ENCODE data around the gene PNPLA1. TPM values are rescaled to one million over a fixed set of nuclear protein-coding genes. Genes with fewer than 3 reads are reported as not detected.

PNPLA1 gene
- total RNA-seq, 1 experiment from 2014 or later, result not detected

DNA sequence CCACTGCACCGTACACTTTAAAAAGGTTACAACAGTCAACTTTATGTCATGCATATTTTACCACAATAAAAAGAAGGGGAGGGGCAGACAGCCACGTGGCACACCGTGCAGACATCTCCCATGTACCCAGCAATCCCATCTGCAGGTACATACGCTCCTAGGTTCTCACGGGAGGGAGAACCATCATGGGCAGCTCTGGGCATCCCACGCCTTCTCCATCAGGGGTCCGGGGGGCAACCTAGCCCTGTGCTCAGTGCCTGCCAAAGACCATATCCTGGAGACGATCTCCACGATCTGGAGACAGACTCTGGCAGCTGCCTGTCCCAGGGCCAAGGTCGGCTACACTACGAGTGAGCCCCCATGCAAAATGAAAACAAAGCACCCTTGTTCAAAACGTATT is 69.3 kb downstream of the PNPLA1 start:
- in situ Hi-C loops (cut with HindIII; ENCODE audit: low pct_unique_long_range_greater_than_20kb, low sequenced_read_pairs), result no loop called here
- DNase-seq (ENCODE audit: low read depth, low spot score), result no peak

GRCh38 chr6:36340306-36340617 is 70.4 kb downstream of the PNPLA1 start:
- in situ Hi-C loops (cut with HindIII; ENCODE audit: low pct_unique_long_range_greater_than_20kb, low sequenced_read_pairs), result no loop called here
- no peak for DNase-seq (ENCODE audit: low read depth, low spot score)

- peak; percentile 63 for DNase-seq (ENCODE audit: low read depth, low spot score)
- in situ Hi-C loops (cut with HindIII; ENCODE audit: low pct_unique_long_range_greater_than_20kb, low sequenced_read_pairs), result no loop called here
These were observed 71.0 kb downstream of the PNPLA1 start for GRCh38 chr6:36340618-36341454.

- DNase-seq (ENCODE audit: low read depth, low spot score), result no peak
- in situ Hi-C loops (cut with HindIII; ENCODE audit: low pct_unique_long_range_greater_than_20kb, low sequenced_read_pairs), result no loop called here
These were observed 73.3 kb downstream of the PNPLA1 start for GRCh38 chr6:36343109-36343680.

DNA sequence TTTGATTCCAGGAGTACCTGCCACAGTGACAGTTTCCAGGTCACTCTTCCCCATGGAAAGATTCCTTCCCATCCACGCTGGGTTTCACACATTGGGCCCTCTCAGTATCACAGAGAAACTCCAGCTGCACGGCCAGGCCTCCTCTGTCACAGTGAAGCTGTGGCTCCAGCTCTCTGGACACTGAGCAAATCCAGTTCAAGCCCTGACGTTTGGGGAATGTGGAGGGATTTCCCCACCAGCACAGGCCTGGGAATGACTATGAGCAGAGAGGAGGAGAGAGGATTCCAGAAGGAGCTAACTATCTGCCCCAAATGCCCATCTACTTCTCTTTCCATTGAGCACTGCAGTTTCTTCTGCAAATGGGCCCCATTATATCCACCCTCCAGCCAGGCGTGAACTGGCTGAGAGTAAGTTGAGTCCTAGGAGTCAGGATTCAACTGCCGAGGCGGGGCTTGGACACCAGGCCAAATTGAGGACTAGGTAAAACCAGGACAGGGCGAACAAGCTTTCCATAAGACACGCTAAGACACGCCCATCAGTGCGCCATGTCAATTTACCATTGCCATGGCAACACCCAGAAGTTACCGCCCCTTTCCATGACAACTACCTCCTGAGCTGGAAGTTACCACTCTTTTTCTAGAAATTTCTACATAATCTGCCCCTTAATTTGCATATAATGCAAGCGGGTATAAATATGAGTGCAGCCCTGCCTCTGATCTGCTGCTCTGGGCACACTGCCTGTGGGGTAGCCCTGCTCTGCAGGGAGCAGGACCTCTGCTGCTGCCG is 76.0 kb downstream of the PNPLA1 start:
- in situ Hi-C loops (cut with HindIII; ENCODE audit: low pct_unique_long_range_greater_than_20kb, low sequenced_read_pairs), result no loop called here
- DNase-seq (ENCODE audit: low read depth, low spot score), result no peak

DNA sequence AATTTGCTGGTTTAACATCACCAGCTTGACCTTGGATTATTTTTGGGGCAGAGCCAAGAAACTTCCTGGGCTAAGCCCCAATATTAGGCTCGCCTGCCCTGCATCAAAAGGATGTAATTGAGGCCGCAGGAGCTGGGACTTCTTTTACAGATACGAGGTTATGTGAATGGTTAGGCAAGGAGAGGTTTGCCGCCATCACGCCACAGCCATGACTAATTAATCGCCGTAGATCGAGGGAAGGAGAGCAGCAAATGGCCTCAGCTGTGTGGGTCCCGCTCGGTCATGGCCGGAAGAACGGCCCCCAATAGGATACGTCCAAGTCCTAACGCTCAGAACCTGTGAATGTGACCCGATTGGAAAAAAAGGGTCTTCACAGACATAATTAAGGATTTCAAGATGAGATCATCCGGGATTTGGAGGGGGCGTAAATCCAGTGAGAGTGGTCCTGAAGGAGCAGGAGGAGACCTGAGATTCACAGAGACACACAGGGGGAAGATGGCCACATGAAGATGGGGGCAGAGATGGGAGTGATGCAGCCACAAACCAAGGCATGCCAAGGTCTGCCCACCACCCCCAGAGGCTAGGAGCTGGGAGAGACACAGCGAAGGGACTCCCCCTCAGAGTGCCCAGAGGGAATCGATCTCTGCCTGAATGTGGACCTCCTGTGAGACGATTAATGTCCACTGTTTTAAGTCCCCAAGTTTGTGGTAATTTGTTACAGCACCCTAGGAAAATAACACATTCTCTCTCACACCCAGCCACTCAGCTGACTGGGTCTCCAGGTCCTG is 76.8 kb downstream of the PNPLA1 start:
- in situ Hi-C loops (cut with HindIII; ENCODE audit: low pct_unique_long_range_greater_than_20kb, low sequenced_read_pairs), result no loop called here
- DNase-seq (ENCODE audit: low read depth, low spot score), result no peak

DNA sequence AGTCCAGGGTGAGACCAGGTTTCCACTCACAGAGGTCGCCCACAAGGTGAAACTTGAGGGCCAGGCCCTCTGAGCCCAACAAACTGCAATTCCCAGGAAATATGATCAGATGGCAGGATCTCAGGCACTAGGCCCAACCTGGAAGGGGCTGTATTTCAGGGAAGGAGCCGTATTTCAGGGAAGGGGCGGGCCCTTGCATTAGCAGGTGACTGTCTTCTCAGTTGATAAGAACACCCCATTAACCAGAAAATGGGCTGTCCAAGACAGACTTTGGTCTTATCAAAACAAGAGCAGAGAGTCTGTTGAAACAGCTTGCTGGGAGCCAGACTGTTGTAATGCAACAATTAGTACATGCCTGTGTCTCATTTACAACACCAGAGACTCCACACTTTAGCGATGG is 77.8 kb downstream of the PNPLA1 start:
- DNase-seq (ENCODE audit: low read depth, low spot score), result no peak
- in situ Hi-C loops (cut with HindIII; ENCODE audit: low pct_unique_long_range_greater_than_20kb, low sequenced_read_pairs), result no loop called here

- no peak for DNase-seq (ENCODE audit: low read depth, low spot score)
- in situ Hi-C loops (cut with HindIII; ENCODE audit: low pct_unique_long_range_greater_than_20kb, low sequenced_read_pairs), result no loop called here
These were observed 79.4 kb downstream of the PNPLA1 start for GRCh38 chr6:36349240-36349639.

- in situ Hi-C loops (cut with HindIII; ENCODE audit: low pct_unique_long_range_greater_than_20kb, low sequenced_read_pairs), result no loop called here
- no peak for DNase-seq (ENCODE audit: low read depth, low spot score)
These were observed 80.2 kb downstream of the PNPLA1 start for GRCh38 chr6:36350082-36350481.

- DNase-seq (ENCODE audit: low read depth, low spot score), result no peak
- in situ Hi-C loops (cut with HindIII; ENCODE audit: low pct_unique_long_range_greater_than_20kb, low sequenced_read_pairs), result no loop called here
These were observed 81.1 kb downstream of the PNPLA1 start for GRCh38 chr6:36350681-36351571.

GRCh38 chr6:36352477-36353157 is 82.8 kb downstream of the PNPLA1 start:
- in situ Hi-C loops (cut with HindIII; ENCODE audit: low pct_unique_long_range_greater_than_20kb, low sequenced_read_pairs), result no loop called here
- DNase-seq (ENCODE audit: low read depth, low spot score), result no peak

DNA sequence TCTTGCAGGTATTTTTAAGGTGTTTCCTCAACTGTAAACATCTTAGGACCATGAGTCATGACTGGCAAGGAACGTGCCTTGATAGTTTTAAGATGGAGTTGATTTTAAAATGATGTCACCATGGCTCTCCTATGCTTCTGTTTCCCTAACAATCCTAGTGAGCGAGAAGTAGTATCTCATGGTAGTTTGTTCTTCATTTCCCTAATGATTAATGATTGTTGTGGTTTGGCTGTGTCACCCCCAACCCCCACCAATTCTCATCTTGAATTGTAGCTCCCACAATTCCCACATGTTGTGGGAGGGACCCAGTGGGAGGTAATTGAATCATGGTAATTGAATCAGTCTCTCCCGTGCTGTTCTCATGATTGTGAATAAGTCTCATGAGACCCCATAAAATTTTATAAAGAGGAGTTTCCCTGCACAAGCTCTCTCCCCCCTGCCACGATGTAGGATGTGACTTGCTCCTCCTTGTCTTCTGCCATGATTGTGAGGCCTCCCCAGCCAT is 83.6 kb downstream of the PNPLA1 start:
- no peak for DNase-seq (ENCODE audit: low read depth, low spot score)
- in situ Hi-C loops (cut with HindIII; ENCODE audit: low pct_unique_long_range_greater_than_20kb, low sequenced_read_pairs), result no loop called here

- peak; percentile 91 for DNase-seq (ENCODE audit: low read depth, low spot score)
- in situ Hi-C loops (cut with HindIII; ENCODE audit: low pct_unique_long_range_greater_than_20kb, low sequenced_read_pairs), result no loop called here
These were observed 86.0 kb downstream of the PNPLA1 start for GRCh38 chr6:36355819-36356218.

DNA sequence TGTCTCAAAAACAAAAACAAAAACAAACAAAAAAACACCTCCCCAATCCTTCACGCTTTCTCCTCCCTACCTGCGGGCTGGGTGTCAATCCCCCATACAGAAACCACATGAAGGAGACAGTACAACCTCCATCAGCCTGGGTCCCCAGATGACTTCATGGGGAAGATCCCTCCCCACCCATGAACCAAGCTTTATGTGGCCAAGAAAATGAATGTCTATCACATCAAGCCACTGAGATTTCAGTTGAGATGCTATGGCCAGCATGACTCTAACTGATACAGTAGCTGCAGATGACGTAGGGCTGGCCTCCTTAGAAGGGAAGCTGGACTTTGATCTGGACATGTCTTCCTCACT is 88.0 kb downstream of the PNPLA1 start:
- in situ Hi-C loops (cut with HindIII; ENCODE audit: low pct_unique_long_range_greater_than_20kb, low sequenced_read_pairs), result no loop called here
- no peak for DNase-seq (ENCODE audit: low read depth, low spot score)
